MM.1S (cell line): ENCODE measurements around the gene ZNF469.

Experiments
- CTCF ChIP-seq: fragments of 300-600 bp; sonication (generic); IDR thresholded peaks from 2 replicates; pipeline ENCODE4 v1.5.1; 2016; ENCODE audit warnings: antibody characterized with exemption, low read length, mixed read lengths
- EZH2 ChIP-seq: fragments of 300-600 bp; sonication (generic); optimal IDR thresholded peaks from 2 replicates; pipeline ENCODE3; 2017; ENCODE audit warnings: low read depth, mild to moderate bottlenecking, antibody characterized with exemption, low read length, mixed read lengths
- EZH2phosphoT487 ChIP-seq: fragments of 300-600 bp; sonication (generic); IDR thresholded peaks from 2 replicates; pipeline ENCODE4 v1.6.1; 2018; ENCODE audit warnings: antibody characterized with exemption, low read length

GRCh38 chr16:88341551-88342290 is 41.0 kb upstream of the ZNF469 start:
- no peak for TF ChIP-seq EZH2
- no peak for TF ChIP-seq CTCF
- no peak for TF ChIP-seq EZH2phosphoT487
